Skeletal muscle tissue (tissue), 4 donors: ENCODE measurements around the gene ZBTB4. TPM values are rescaled to one million over a fixed set of nuclear protein-coding genes. Genes with fewer than 3 reads are reported as not detected.

Experiments used
- H3K27ac ChIP-seq: one replicate; pipeline ENCODE4 v1.7.0; 2013; ENCODE audit warnings: mild to moderate bottlenecking, low read depth, low read length, inconsistent platforms
- H3K27me3 ChIP-seq, 3 donors: one replicate each; pipeline ENCODE4 v1.7.0; 2013; ENCODE audit warnings: low read length in 3 of 3; ENCODE audit not compliant: control insufficient read depth in 3 of 3, insufficient read depth in 3 of 3
- H3K36me3 ChIP-seq, 3 donors: one replicate each; pipeline ENCODE4 v1.7.0; 2013; ENCODE audit warnings: low read length in 3 of 3; ENCODE audit not compliant: control insufficient read depth in 3 of 3, insufficient read depth in 3 of 3
- H3K4me1 ChIP-seq, 3 donors: one replicate each; pipeline ENCODE4 v1.7.0; 2013; ENCODE audit warnings: low read length in 3 of 3, mild to moderate bottlenecking in 3 of 3; ENCODE audit not compliant: control insufficient read depth in 3 of 3, insufficient read depth in 3 of 3
- H3K4me3 ChIP-seq, 3 donors: one replicate each; pipeline ENCODE4 v1.7.0; 2013; ENCODE audit warnings: low read length in 3 of 3
- H3K9ac ChIP-seq, 3 donors: one replicate each; pipeline ENCODE4 v1.7.0; 2013; ENCODE audit warnings: low read length in 3 of 3, mild to moderate bottlenecking in 3 of 3, moderate library complexity in 2 of 3, low read depth in 1 of 3
- H3K9me3 ChIP-seq, 3 donors: one replicate each; pipeline ENCODE4 v1.7.0; 2013; ENCODE audit warnings: low read length in 3 of 3; ENCODE audit not compliant: control insufficient read depth in 3 of 3
- total RNA-seq: library from RNA; depleted of rRNA; stranded (reverse); fragments of >200 nt; gene quantifications from one replicate; pipeline ENCODE4 v1.2.3, GENCODE V29; 2014
- donor health status: Osteomylitis.

ZBTB4 gene, protein sequence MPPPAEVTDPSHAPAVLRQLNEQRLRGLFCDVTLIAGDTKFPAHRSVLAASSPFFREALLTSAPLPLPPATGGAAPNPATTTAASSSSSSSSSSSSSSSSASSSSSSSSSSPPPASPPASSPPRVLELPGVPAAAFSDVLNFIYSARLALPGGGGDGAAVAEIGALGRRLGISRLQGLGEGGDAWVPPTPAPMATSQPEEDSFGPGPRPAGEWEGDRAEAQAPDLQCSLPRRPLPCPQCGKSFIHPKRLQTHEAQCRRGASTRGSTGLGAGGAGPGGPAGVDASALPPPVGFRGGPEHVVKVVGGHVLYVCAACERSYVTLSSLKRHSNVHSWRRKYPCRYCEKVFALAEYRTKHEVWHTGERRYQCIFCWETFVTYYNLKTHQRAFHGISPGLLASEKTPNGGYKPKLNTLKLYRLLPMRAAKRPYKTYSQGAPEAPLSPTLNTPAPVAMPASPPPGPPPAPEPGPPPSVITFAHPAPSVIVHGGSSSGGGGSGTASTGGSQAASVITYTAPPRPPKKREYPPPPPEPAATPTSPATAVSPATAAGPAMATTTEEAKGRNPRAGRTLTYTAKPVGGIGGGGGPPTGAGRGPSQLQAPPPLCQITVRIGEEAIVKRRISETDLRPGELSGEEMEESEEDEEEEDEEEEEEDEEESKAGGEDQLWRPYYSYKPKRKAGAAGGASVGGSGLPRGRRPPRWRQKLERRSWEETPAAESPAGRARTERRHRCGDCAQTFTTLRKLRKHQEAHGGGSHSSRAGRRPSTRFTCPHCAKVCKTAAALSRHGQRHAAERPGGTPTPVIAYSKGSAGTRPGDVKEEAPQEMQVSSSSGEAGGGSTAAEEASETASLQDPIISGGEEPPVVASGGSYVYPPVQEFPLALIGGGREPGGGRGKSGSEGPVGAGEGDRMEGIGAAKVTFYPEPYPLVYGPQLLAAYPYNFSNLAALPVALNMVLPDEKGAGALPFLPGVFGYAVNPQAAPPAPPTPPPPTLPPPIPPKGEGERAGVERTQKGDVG
- 10.4 TPM for total RNA-seq

DNA sequence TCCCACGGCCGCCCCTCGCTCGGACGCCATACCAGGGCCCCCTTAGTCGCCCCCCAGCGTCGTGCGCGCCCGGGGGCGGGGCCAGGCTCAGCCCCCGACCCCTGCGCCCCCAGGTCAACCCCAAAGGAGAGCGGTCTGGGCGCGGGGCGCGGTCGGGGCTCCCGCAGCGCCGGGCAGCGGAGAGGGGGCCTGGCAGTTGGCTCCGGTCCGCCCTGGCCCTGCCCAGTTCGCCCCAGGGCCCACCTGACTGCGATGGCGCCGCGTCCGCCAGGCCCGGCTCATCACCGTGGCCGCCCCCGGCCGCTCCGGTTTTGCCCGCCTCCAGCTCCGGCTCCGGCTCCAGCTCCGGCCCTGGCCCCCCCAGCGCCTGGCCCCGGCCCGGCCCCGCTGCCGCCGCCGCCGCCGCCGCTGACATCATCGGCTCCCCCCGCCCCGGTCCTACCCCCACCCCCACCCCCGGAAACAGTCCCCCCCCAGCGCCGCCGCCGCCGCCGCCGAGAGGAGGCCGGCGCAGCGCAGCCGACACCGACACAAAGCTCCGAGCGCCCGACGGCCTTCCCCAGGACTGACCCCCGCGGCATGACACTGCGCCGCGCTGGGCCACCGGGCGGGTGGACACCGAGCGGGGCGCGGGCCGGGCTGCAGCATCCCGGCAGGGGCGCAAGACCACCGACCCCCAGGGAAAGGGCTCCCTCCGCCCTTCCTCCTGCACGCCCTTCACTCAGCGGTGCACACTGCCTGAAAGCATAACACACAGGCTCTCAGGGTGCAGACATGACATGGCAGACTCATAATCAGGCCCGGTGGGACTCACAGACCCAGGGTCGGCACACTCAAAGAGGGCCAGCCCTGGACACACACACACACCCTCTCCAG is at the start of gene ZBTB4:
Gene ZBTB4, minus strand, starts transcription at position 419 of the 876 bp plus-strand sequence. CDS start 12,830 bp downstream, outside the sequence.
- Histone ChIP-seq H3K4me1 (peaks cover 59 to 65% (median 62%) of the 10 kb centered on the region in 3 donors), H3K9me3 (no peaks in the 10 kb centered on the region), H3K27me3 (no peaks in the 10 kb centered on the region)

DNA sequence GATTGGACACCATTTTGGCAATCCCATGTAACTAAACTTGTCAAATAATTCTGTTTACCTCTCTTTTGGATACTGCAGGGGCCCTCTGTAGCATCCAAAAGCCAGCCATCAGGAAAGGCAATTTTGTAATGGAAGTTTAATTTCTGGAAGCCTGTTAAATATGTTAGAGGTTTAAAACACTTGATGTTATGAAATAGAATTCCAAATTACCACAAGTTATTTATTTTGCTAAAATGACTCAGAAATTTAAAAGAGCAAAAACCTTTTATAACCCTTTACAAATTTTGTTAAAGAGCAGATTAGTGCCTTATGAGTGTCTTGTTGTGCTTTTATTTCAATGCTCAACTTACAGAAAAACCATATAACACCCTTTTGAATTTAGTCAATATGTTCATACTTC is 49.4 kb upstream of the ZBTB4 start:
- H3K9me3 ChIP-seq = peaks cover 0 to 5% (median 0%) of the 10 kb centered on the region in 3 donors
- H3K27ac ChIP-seq = no peak overlapping the region
- no peaks in the 10 kb centered on the region for H3K36me3 ChIP-seq
- no peak overlapping the region for H3K4me3 ChIP-seq
- H3K9ac ChIP-seq = no peak overlapping the region
- no peaks in the 10 kb centered on the region for H3K4me1 ChIP-seq
- H3K27me3 ChIP-seq = no peaks in the 10 kb centered on the region

More for the DNA sequence above, at the start of gene ZBTB4:
- Histone ChIP-seq H3K4me3 (peak within 1 kb of the TSS; percentile 94 to 97 (median 96)), H3K27ac (peak within 1 kb of the TSS; percentile 99), H3K36me3 (no peaks in the 10 kb centered on the region), H3K9ac (peak within 1 kb of the TSS; percentile 92 to 99 (median 96))

DNA sequence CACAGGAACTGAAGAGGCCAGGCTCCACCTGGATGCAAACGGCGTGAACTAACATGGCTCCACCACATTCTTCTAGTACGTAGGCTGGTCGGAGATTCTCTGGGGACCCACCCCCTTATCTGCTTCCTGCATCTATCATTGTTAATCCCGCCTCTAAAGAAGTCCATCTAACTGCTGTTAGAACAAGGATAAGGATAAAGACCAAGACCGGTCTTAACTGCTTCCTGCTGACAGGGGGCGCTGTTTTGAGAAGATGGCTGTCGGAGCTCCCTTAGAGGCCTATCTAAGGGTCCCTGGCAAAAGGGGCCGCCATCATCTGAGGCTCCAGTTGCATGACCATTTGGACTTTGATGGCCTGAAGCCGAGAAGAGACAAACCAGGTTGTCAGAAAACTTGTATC is 43.6 kb upstream of the ZBTB4 start:
- Histone ChIP-seq H3K4me3 (no peak overlapping the region), H3K9me3 (no peaks in the 10 kb centered on the region), H3K9ac (no peak overlapping the region), H3K4me1 (no peaks in the 10 kb centered on the region), H3K36me3 (no peaks in the 10 kb centered on the region), H3K27ac (no peak overlapping the region), H3K27me3 (no peaks in the 10 kb centered on the region)

DNA sequence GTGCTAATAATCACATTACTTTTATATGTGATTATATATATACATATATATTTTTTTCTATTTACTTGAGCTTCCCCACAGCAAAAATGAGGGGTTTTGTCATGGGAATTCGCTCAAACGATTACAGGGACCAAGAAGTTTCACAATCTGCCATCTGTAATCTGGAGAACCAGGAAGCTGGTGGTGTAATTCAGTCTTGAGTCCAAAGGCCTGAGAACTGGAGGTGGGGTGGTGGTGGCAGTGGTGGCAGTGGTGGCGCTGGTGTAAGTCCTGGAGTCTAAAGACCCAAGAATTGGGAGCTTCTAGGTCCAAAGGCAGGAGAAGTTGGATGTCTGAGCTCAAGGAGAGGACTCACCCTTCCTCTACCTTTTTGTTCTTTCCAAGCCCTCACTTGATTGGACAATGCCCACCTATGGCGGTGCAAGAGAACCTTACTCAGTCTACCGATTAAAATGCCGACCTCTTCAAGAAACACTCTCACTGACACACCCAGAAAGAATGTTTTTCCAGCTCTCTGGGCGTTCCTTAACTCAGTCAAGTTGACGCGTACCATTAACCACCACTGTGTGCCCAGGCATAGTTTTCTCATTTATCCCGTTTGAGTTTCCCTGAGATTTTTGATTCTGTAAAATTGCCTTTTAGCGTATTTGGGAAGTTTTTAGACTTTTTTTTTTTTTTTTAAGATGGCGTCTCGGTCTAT is 36.6 kb upstream of the ZBTB4 start:
- Histone ChIP-seq H3K27ac (no peak overlapping the region), H3K27me3 (no peaks in the 10 kb centered on the region), H3K9ac (no peak overlapping the region), H3K36me3 (peaks cover 31 to 34% (median 32%) of the 10 kb centered on the region in 3 donors), H3K4me1 (no peaks in the 10 kb centered on the region), H3K4me3 (no peak overlapping the region), H3K9me3 (no peaks in the 10 kb centered on the region)

DNA sequence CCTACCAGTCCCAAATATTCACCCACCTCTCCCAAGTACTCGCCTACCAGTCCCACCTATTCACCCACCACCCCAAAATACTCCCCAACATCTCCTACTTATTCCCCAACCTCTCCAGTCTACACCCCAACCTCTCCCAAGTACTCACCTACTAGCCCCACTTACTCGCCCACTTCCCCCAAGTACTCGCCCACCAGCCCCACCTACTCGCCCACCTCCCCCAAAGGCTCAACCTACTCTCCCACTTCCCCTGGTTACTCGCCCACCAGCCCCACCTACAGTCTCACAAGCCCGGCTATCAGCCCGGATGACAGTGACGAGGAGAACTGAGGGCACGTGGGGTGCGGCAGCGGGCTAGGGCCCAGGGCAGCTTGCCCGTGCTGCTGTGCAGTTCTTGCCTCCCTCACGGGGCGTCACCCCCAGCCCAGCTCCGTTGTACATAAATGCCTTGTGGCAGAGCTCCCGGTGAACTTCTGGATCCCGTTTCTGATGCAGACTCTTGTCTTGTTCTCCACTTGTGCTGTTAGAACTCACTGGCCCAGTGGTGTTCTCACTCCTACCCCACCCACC is 34.5 kb upstream of the ZBTB4 start:
- Histone ChIP-seq H3K9me3 (no peaks in the 10 kb centered on the region), H3K27me3 (no peaks in the 10 kb centered on the region), H3K4me3 (no peak overlapping the region), H3K9ac (no peak overlapping the region), H3K36me3 (peaks cover 47 to 51% (median 49%) of the 10 kb centered on the region in 3 donors), H3K4me1 (peaks cover 0 to 2% (median 0%) of the 10 kb centered on the region in 3 donors), H3K27ac (no peak overlapping the region)

DNA sequence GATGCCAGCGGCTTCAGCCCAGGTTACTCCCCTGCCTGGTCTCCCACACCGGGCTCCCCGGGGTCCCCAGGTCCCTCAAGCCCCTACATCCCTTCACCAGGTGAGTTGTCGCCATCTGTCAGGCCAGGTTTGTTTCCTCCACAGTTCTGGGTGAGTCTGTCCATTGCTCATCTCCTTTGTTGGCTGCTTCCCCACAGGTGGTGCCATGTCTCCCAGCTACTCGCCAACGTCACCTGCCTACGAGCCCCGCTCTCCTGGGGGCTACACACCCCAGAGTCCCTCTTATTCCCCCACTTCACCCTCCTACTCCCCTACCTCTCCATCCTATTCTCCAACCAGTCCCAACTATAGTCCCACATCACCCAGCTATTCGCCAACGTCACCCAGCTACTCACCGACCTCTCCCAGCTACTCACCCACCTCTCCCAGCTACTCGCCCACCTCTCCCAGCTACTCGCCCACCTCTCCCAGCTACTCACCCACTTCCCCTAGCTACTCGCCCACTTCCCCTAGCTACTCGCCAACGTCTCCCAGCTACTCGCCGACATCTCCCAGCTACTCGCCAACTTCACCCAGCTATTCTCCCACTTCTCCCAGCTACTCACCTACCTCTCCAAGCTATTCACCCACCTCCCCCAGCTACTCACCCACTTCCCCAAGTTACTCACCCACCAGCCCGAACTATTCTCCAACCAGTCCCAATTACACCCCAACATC is 33.6 kb upstream of the ZBTB4 start:
- Histone ChIP-seq H3K9me3 (no peaks in the 10 kb centered on the region), H3K36me3 (peaks cover 55 to 60% (median 56%) of the 10 kb centered on the region in 3 donors), H3K27me3 (no peaks in the 10 kb centered on the region), H3K9ac (no peak overlapping the region), H3K27ac (no peak overlapping the region), H3K4me3 (no peak overlapping the region), H3K4me1 (peaks cover 0 to 2% (median 0%) of the 10 kb centered on the region in 3 donors)

DNA sequence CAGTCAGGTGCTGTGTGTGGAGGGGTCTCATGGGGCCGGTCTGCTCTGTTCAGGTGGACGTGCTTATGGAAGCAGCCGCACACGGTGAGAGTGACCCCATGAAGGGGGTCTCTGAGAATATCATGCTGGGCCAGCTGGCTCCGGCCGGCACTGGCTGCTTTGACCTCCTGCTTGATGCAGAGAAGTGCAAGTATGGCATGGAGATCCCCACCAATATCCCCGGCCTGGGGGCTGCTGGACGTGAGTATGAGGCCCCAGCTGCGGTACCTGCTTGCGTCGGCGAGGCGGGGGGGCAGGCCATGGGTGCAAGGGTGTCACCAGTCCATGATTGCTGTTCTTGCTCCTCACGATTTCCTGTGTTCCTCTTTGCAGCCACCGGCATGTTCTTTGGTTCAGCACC is 32.7 kb upstream of the ZBTB4 start:
- H3K4me3 ChIP-seq = no peak overlapping the region
- H3K9me3 ChIP-seq = no peaks in the 10 kb centered on the region
- peaks cover 58 to 66% (median 62%) of the 10 kb centered on the region in 3 donors for H3K36me3 ChIP-seq
- no peaks in the 10 kb centered on the region for H3K27me3 ChIP-seq
- no peak overlapping the region for H3K9ac ChIP-seq
- H3K4me1 ChIP-seq = peaks cover 0 to 2% (median 0%) of the 10 kb centered on the region in 3 donors
- H3K27ac ChIP-seq = no peak overlapping the region

DNA sequence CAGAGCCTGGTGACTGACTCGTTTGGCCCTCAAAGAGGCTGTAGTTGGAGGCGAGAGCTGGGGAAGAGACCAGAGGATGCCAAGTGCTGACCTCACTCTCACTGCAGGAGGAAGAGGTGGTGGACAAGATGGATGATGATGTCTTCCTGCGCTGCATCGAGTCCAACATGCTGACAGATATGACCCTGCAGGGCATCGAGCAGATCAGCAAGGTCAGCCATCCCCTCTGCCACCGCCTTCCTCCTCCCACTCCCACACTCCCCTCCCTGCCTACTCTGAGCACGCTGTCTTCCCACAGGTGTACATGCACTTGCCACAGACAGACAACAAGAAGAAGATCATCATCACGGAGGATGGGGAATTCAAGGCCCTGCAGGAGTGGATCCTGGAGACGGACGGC is 31.7 kb upstream of the ZBTB4 start:
- Histone ChIP-seq H3K9ac (no peak overlapping the region), H3K27ac (no peak overlapping the region), H3K4me3 (no peak overlapping the region), H3K4me1 (peaks cover 0 to 2% (median 0%) of the 10 kb centered on the region in 3 donors), H3K27me3 (no peaks in the 10 kb centered on the region), H3K9me3 (no peaks in the 10 kb centered on the region), H3K36me3 (peaks cover 65 to 73% (median 69%) of the 10 kb centered on the region in 3 donors)
